Ascending aorta (tissue), 2 donors: ENCODE results near the gene CCR9. TPM values are rescaled to one million over a fixed set of nuclear protein-coding genes. Genes with fewer than 3 reads are reported as not detected.

Experiments
- DNase-seq, 2 donors: peaks; one replicate each; pipeline ENCODE4 v3.0.0-alpha.2; 2019; ENCODE audit warnings: low spot score in 2 of 2
- H3K27ac ChIP-seq, 2 donors: fragments of 200-600 bp; sonication (generic); one replicate each; pipeline ENCODE4 v1.5.1; 2016 to 2017; ENCODE audit warnings: mild to moderate bottlenecking in 1 of 2
- H3K27me3 ChIP-seq: fragments of 200-600 bp; sonication (generic); one replicate; pipeline ENCODE4 v1.5.1; 2017
- H3K36me3 ChIP-seq, 2 donors: fragments of 200-600 bp; sonication (generic); one replicate each; pipeline ENCODE4 v1.5.1; 2016
- H3K4me1 ChIP-seq, 2 donors: fragments of 200-600 bp; sonication (generic); one replicate each; pipeline ENCODE4 v1.5.1; 2016 to 2017; ENCODE audit warnings: mild to moderate bottlenecking in 1 of 2
- H3K4me3 ChIP-seq, 2 donors: fragments of 200-600 bp; sonication (generic); one replicate each; pipeline ENCODE4 v1.5.1; 2016 to 2017; ENCODE audit warnings: mild to moderate bottlenecking in 1 of 2
- H3K9me3 ChIP-seq, 2 donors: fragments of 200-600 bp; sonication (generic); one replicate each; pipeline ENCODE4 v1.5.1; 2016
- intact Hi-C: fragments of 100-400 bp; cut with DNase I; formaldehyde crosslinking; loops from one replicate; pipeline ENCODE4 v1.15.1; 2023
- total RNA-seq: library from RNA; depleted of rRNA; stranded (reverse); fragments of >200 nt; gene quantifications from one replicate; pipeline ENCODE4 v1.1.0, GENCODE V29; 2016
- TF ChIP-seq, protein P1 (sequence below), 3 experiments: fragments of 200-600 bp in 2 of 3; fragments of 450-650 bp in 1 of 3; sonication (generic) in 2 of 3; IDR thresholded peaks; one replicate each; pipeline ENCODE4 v1.5.1; 2016 to 2019; ENCODE audit warnings: antibody characterized with exemption in 3 of 3, mild to moderate bottlenecking in 1 of 3, moderate library complexity in 1 of 3

CCR9 gene
- total RNA-seq, 1 donor from 2014 or later: not detected

DNA sequence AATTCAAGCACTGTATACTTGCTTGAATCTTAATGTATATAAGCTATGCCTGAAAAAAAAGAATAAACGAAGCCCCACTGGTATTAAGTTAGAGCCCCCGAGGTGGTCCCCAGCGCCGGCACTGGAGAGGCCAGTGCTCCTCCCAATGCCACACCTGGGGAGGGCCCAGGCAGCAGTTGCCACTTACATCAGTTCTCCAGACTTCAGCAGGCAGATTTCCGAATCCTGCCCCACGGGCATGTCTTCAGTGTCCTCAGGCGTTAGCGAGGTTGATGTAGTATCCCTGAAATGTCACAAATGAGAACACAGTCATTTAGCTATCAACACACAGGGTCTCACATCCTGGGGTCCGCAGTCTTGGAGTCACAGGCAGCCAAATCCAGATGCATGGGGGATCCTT is 49.9 kb downstream of the CCR9 start:
- intact Hi-C loops: no loop called here
- no peak for DNase-seq
- TF ChIP-seq, protein P1, sequence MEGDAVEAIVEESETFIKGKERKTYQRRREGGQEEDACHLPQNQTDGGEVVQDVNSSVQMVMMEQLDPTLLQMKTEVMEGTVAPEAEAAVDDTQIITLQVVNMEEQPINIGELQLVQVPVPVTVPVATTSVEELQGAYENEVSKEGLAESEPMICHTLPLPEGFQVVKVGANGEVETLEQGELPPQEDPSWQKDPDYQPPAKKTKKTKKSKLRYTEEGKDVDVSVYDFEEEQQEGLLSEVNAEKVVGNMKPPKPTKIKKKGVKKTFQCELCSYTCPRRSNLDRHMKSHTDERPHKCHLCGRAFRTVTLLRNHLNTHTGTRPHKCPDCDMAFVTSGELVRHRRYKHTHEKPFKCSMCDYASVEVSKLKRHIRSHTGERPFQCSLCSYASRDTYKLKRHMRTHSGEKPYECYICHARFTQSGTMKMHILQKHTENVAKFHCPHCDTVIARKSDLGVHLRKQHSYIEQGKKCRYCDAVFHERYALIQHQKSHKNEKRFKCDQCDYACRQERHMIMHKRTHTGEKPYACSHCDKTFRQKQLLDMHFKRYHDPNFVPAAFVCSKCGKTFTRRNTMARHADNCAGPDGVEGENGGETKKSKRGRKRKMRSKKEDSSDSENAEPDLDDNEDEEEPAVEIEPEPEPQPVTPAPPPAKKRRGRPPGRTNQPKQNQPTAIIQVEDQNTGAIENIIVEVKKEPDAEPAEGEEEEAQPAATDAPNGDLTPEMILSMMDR (IDR thresholded peaks at IDR 0.05): no peak
- Histone ChIP-seq H3K36me3 (peaks cover 44 to 71% of the 10 kb centered on the region in 2 donors), H3K4me3 (no peak overlapping the region), H3K27me3 (no peaks in the 10 kb centered on the region), H3K9me3 (no peaks in the 10 kb centered on the region), H3K27ac (no peak overlapping the region), H3K4me1 (peaks cover 0 to 3% of the 10 kb centered on the region in 2 donors)

DNA sequence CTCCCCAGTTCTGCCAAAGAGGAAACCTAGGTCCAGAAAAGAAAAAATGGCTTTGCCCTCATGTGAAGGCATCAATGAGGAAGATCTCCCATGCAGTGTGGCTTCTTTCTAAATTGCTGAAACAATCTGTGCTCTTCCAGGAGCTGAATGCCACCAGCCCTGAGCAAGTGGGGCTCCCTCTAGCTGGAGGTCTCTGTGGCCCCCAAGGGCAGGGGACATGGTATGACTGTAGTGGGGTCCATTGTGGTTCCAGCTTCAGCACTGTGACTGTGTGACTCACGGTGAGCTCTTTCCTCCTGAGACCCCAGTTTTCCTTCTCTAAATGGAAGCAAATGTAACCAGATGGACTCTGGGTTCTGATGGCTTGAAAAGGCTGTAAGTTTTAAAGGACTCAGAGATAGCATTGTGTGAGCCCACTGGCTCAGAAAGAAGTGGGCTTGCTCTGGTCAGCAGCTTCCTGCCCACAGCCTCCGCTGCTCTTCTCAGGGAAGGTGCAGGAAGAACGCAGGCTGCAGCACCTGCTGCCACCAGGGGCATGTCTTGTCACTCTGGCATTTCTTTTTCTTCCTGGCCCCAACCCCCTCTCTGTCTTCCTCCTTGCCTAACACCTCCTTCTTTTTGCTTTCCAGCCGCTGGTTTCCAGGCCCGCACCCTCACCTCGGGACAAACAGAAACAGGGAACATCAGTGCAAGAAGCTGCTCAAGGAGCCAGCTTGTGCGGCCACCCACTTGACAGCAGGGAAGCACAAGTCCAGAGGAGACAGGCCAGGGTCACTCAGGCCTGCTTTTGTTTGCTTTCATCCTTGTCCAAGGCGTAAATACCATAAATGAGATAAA is 51.1 kb downstream of the CCR9 start:
- no peak for DNase-seq
- no peak overlapping the region for H3K4me3 ChIP-seq
- TF ChIP-seq, protein P1 (IDR thresholded peaks at IDR 0.05): no peak
- peaks cover 0 to 3% of the 10 kb centered on the region in 2 donors for H3K4me1 ChIP-seq
- H3K36me3 ChIP-seq: peaks cover 32 to 66% of the 10 kb centered on the region in 2 donors
- no peaks in the 10 kb centered on the region for H3K9me3 ChIP-seq
- H3K27me3 ChIP-seq: no peaks in the 10 kb centered on the region
- H3K27ac ChIP-seq: no peak overlapping the region
- intact Hi-C loops: loop anchor here (1.0 kb wide), 1 partner anchor 142 kb away; no protein-coding TSS in a partner anchor

GRCh38 chr3:45938043-45938435 is 51.7 kb downstream of the CCR9 start:
- no peak for DNase-seq
- Histone ChIP-seq H3K36me3 (peaks cover 26 to 65% of the 10 kb centered on the region in 2 donors), H3K4me1 (peaks cover 0 to 3% of the 10 kb centered on the region in 2 donors), H3K27me3 (no peaks in the 10 kb centered on the region), H3K9me3 (no peaks in the 10 kb centered on the region), H3K4me3 (no peak overlapping the region), H3K27ac (no peak overlapping the region)
- intact Hi-C loops: loop anchor here (1.0 kb wide), 1 partner anchor 141 kb away; no protein-coding TSS in a partner anchor
- TF ChIP-seq, protein P1 (IDR thresholded peaks at IDR 0.05): no peak

- intact Hi-C loops: loop anchor here (1.0 kb wide), 1 partner anchor 140 kb away; no protein-coding TSS in a partner anchor
- no peak overlapping the region for H3K4me3 ChIP-seq
- peaks cover 26 to 63% of the 10 kb centered on the region in 2 donors for H3K36me3 ChIP-seq
- DNase-seq: peak; percentile 51 to 93
- TF ChIP-seq, protein P1 (IDR thresholded peaks at IDR 0.05): peak; percentile 77 to 89 (median 83)
- H3K4me1 ChIP-seq: peaks cover 0 to 3% of the 10 kb centered on the region in 2 donors
- H3K27ac ChIP-seq: no peak overlapping the region
- H3K27me3 ChIP-seq: no peaks in the 10 kb centered on the region
- H3K9me3 ChIP-seq: no peaks in the 10 kb centered on the region
Observed at GRCh38 chr3:45938864-45939263, 52.5 kb downstream of the CCR9 start.

DNA sequence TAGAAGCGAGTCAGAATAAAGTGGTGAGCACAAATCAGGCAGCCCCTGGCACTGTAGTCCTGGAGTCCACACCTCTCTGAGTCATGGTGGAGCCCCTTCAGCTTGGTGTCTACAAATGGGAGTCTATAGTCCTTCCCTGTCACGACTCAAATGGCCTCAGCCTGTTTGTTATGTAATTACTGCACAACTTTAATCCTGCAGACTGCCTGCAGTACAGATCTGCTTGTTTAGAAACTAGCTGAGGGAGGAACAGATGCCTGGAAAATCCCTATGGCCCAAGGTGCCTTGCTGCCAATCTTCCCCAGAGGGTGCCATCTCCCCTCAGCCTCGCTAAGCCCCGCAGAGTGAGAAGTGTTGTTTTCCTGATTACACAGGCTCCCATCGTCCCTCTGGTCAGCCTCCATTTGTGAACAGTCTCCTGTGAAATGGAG is 53.0 kb downstream of the CCR9 start:
- intact Hi-C loops: no loop called here
- DNase-seq: no peak
- Histone ChIP-seq H3K4me1 (peaks cover 0 to 3% of the 10 kb centered on the region in 2 donors), H3K36me3 (peaks cover 24 to 58% of the 10 kb centered on the region in 2 donors), H3K9me3 (no peaks in the 10 kb centered on the region), H3K4me3 (no peak overlapping the region), H3K27me3 (no peaks in the 10 kb centered on the region), H3K27ac (no peak overlapping the region)
- TF ChIP-seq, protein P1 (IDR thresholded peaks at IDR 0.05): no peak
